Measurements from ENCODE around the gene ZFHX3. TPM values are rescaled to one million over a fixed set of nuclear protein-coding genes. Genes with fewer than 3 reads are reported as not detected.

The ZFHX3 gene
- total and polyA plus RNA-seq, 2 of the 8 experiments (the other 6 are each of a cell fraction or from before 2014, with no cell fraction given): 0.08 to 0.99 TPM

GRCh38 chr16:72959301-72959996 lies 88.5 kb downstream of the ZFHX3 start:
- Histone ChIP-seq H2BK15ac (ENCODE audit: low read length) (no peak overlapping the region), H3K79me1 (ENCODE audit: low read depth, low read length) (no peaks in the 10 kb centered on the region), H4K20me1 (replicated peaks in 1 of 2; ENCODE audit: control insufficient read depth in 1 of 2, insufficient read depth in 2 of 2, low read length in 2 of 2) (no peaks in the 10 kb centered on the region), H3K4me2 (ENCODE audit: insufficient read depth in 1 of 2, low read depth in 2 of 2, low read length in 2 of 2) (no peak overlapping the region), H2BK12ac (ENCODE audit: low read depth, low read length) (no peak overlapping the region; the same call in 1 of the 2 replicates), H2AK5ac (ENCODE audit: low read depth, low read length) (no peak overlapping the region), H3K23me2 (ENCODE audit: low read depth, low read length) (no peaks in the 10 kb centered on the region), H3K27ac (ENCODE audit: low read depth, low read length) (no peak overlapping the region), H3K4me3 (ENCODE audit: extremely low read depth in 1 of 4, insufficient read depth in 2 of 4, low read depth in 3 of 4, low read length in 4 of 4) (no peak overlapping the region), H3K18ac (ENCODE audit: extremely low read depth, low read length) (no peak overlapping the region), H3K9ac (replicated peaks in 1 of 4; ENCODE audit: extremely low read depth in 1 of 4, low read depth in 3 of 4, low read length in 3 of 4) (no peak overlapping the region), H2AFZ (ENCODE audit: low read length) (no peak overlapping the region), H3K4me1 (replicated peaks in 1 of 4; ENCODE audit: control insufficient read depth in 3 of 4, insufficient read depth in 4 of 4, low read length in 3 of 4) (no peaks in the 10 kb centered on the region; a peak in 1 of 7 replicates), H4K5ac (ENCODE audit: insufficient read length, low read depth, low read length) (no peak overlapping the region), H3K56ac (replicated peaks; ENCODE audit: insufficient read length, low read depth, low read length) (no peak overlapping the region), H4K8ac (ENCODE audit: extremely low read depth, insufficient read depth, low read length) (no peak overlapping the region), H3K4ac (replicated peaks; ENCODE audit: insufficient read length, low read depth, low read length) (no peak overlapping the region), H4K91ac (replicated peaks; ENCODE audit: insufficient read length, low read length) (no peak overlapping the region), H2BK5ac (ENCODE audit: low read depth, low read length) (no peak overlapping the region), H2BK120ac (replicated peaks; ENCODE audit: low read depth, low read length) (no peak overlapping the region), H3K14ac (ENCODE audit: insufficient read length) (no peak overlapping the region), H3K9me3 (ENCODE audit: insufficient read depth in 2 of 2, low read depth in 1 of 2, low read length in 1 of 2) (no peaks in the 10 kb centered on the region), H2BK20ac (ENCODE audit: low read length) (no peak overlapping the region), H3K36me3 (ENCODE audit: control insufficient read depth in 2 of 4, insufficient read depth in 4 of 4, low read length in 3 of 4) (no peaks in the 10 kb centered on the region), H3K27me3 (replicated peaks in 1 of 4; ENCODE audit: control insufficient read depth in 3 of 4, extremely low read depth in 1 of 4, insufficient read depth in 3 of 4, low read length in 3 of 4) (no peaks in the 10 kb centered on the region), H3K23ac (ENCODE audit: insufficient read length) (no peak overlapping the region), H3K79me2 (ENCODE audit: control insufficient read depth in 1 of 2, insufficient read depth in 2 of 2, low read length in 2 of 2) (no peaks in the 10 kb centered on the region)
- 89% methylated on average over 36 of the region's 46 CpGs; no CpG with 5 or more reads in 1 of the 2 experiments for WGBS, 2 experiments (ENCODE audit: extremely low coverage in 1 of 2, insufficient coverage in 1 of 2, insufficient read length in 1 of 2, insufficient replicate concordance in 2 of 2, low coverage in 1 of 2, low lambda C conversion rate in 2 of 2, missing lambda C conversion rate in 1 of 2)
- no peak for DNase-seq (ENCODE audit: low read depth in 1 of 2, low spot score in 2 of 2)
- CTCF ChIA-PET (ENCODE audit: partially characterized antibody): no interaction called here
- POLR2A ChIA-PET (ENCODE audit: partially characterized antibody): no interaction called here
- no peak for FAIRE-seq
- TF ChIP-seq EZH2 (IDR thresholded peaks at IDR 0.05; ENCODE audit: low read depth, low read length, severe bottlenecking) (no peak), PHF8 (conservative IDR thresholded peaks at IDR 0.05; ENCODE audit: low read depth, low read length) (no peak), HDAC2 (IDR thresholded peaks at IDR 0.05; ENCODE audit: borderline replicate concordance in 1 of 2, low read depth in 2 of 2, low read length in 2 of 2) (no peak), NANOG (IDR thresholded peaks at IDR 0.05; ENCODE audit: insufficient read depth, low read depth, low read length, poor library complexity, severe bottlenecking) (no peak)
- TF ChIP-seq, protein P1, sequence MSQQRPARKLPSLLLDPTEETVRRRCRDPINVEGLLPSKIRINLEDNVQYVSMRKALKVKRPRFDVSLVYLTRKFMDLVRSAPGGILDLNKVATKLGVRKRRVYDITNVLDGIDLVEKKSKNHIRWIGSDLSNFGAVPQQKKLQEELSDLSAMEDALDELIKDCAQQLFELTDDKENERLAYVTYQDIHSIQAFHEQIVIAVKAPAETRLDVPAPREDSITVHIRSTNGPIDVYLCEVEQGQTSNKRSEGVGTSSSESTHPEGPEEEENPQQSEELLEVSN (IDR thresholded peaks at IDR 0.05): no peak
